Measurements from ENCODE around the gene MEX3A. TPM values are rescaled to one million over a fixed set of nuclear protein-coding genes. Genes with fewer than 3 reads are reported as not detected.

MEX3A gene
- total and polyA plus RNA-seq, 7 donors: 0.23 to 1.5 (median 0.33) TPM

GRCh38 chr1:156100205-156100995 is 18.1 kb upstream of the MEX3A start:
- no peak for DNase-seq
- WGBS, 2 donors: 26 to 62% methylated on average over 4 of the region's 4 CpGs

GRCh38 chr1:156099282-156099681 is 17.0 kb upstream of the MEX3A start:
- intact Hi-C loops (cut with DNase I): no loop called here
- Histone ChIP-seq H3K27ac (no peak overlapping the region), H3K4me1 (peaks cover 0 to 64% (median 41%) of the 10 kb centered on the region in 4 donors)

More at GRCh38 chr1:156100205-156100995, 18.1 kb upstream of the MEX3A start:
- intact Hi-C loops (cut with DNase I): no loop called here
- H3K27ac ChIP-seq: peak overlapping the region in 2 of 4 donors; percentile 3 to 97
- H3K4me3 ChIP-seq: no peak overlapping the region
- H3K9me3 ChIP-seq: no peaks in the 10 kb centered on the region
- no peaks in the 10 kb centered on the region for H3K27me3 ChIP-seq
- TF ChIP-seq POLR2A (IDR thresholded peaks at IDR 0.05) (no peak), CTCF (IDR thresholded peaks at IDR 0.05) (no peak), POLR2AphosphoS5 (IDR thresholded peaks at IDR 0.05) (no peak), EP300 (IDR thresholded peaks at IDR 0.05) (no peak)
- H3K4me1 ChIP-seq: peaks cover 0 to 75% (median 52%) of the 10 kb centered on the region in 4 donors
- H3K36me3 ChIP-seq: no peaks in the 10 kb centered on the region

GRCh38 chr1:156098784-156099183 is 16.5 kb upstream of the MEX3A start:
- Histone ChIP-seq H3K4me3 (no peak overlapping the region), H3K4me1 (peaks cover 0 to 59% (median 36%) of the 10 kb centered on the region in 4 donors), H3K27me3 (no peaks in the 10 kb centered on the region), H3K36me3 (no peaks in the 10 kb centered on the region), H3K27ac (peak overlapping the region in 1 of 4 donors; percentile 84), H3K9me3 (no peaks in the 10 kb centered on the region)
- TF ChIP-seq EP300 (IDR thresholded peaks at IDR 0.05) (no peak), CTCF (IDR thresholded peaks at IDR 0.05) (no peak), POLR2AphosphoS5 (IDR thresholded peaks at IDR 0.05) (no peak), POLR2A (IDR thresholded peaks at IDR 0.05) (no peak)
- intact Hi-C loops (cut with DNase I): no loop called here
- WGBS, 2 donors: 83 to 86% methylated on average over 2 of the region's 2 CpGs
- no peak for DNase-seq

More at GRCh38 chr1:156099282-156099681, 17.0 kb upstream of the MEX3A start:
- Histone ChIP-seq H3K9me3 (no peaks in the 10 kb centered on the region), H3K27me3 (no peaks in the 10 kb centered on the region), H3K4me3 (no peak overlapping the region), H3K36me3 (no peaks in the 10 kb centered on the region)
- no peak for DNase-seq
- WGBS, 2 donors: 76 to 91% methylated on average over 3 of the region's 3 CpGs
- TF ChIP-seq EP300 (IDR thresholded peaks at IDR 0.05) (no peak), CTCF (IDR thresholded peaks at IDR 0.05) (no peak), POLR2A (IDR thresholded peaks at IDR 0.05) (no peak), POLR2AphosphoS5 (IDR thresholded peaks at IDR 0.05) (no peak)

- no peak overlapping the region for H3K4me3 ChIP-seq
- H3K36me3 ChIP-seq: no peaks in the 10 kb centered on the region
- peak overlapping the region; percentile 64 to 84 (median 75) for H3K27ac ChIP-seq
- intact Hi-C loops (cut with DNase I): no loop called here
- no peaks in the 10 kb centered on the region for H3K9me3 ChIP-seq
- no peak for DNase-seq
- WGBS, 2 donors: 89 to 91% methylated on average over 9 of the region's 9 CpGs
- no peaks in the 10 kb centered on the region for H3K27me3 ChIP-seq
- peaks cover 0 to 47% (median 24%) of the 10 kb centered on the region in 4 donors for H3K4me1 ChIP-seq
- TF ChIP-seq CTCF (IDR thresholded peaks at IDR 0.05) (no peak), POLR2A (IDR thresholded peaks at IDR 0.05) (no peak), EP300 (IDR thresholded peaks at IDR 0.05) (no peak), POLR2AphosphoS5 (IDR thresholded peaks at IDR 0.05) (no peak)
Measured at GRCh38 chr1:156097499-156098178, 15.4 kb upstream of the MEX3A start.

All from sigmoid colon (tissue), 7 donors.